Suppressor macrophage treated with lipopolysaccharide for 1 hour (primary cell): ENCODE measurements around the gene NCLN.
"Not testable (repeated sequence)": the region's sequence is repeated elsewhere in the genome, so short reads cannot be mapped to it uniquely, and the experiment has no call there.

Source experiments
- DNase-seq, 3 donors: peaks; one replicate each; pipeline ENCODE4 v3.0.0-alpha.2; 2020 to 2022

NCLN gene

DNA sequence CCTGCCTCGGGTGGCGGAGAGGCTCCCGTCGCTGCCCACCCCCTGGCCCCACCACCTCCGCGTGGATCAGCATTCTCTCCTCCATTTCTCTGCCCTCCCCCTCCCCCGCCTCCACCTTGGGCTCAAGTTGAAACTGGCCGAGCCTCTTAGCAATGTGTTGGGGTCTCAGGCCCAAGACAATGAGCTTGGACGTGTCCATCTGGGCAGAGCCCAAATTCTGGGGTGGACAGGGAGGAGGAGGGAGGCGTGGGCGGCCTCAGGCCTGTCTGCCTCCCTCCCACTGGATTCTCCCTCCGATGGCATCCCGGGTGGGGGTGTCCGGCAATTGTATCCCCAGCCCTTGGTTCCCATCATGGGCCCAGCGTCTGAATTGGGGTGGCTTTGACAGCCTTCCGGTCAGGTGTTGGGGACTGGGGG is 40.0 kb downstream of the NCLN start:
- DNase-seq, result no peak

GRCh38 chr19:3227054-3227626 is 41.4 kb downstream of the NCLN start:
- no peak for DNase-seq

GRCh38 chr19:3229346-3229743 is 43.6 kb downstream of the NCLN start:
- DNase-seq, result no peak

DNA sequence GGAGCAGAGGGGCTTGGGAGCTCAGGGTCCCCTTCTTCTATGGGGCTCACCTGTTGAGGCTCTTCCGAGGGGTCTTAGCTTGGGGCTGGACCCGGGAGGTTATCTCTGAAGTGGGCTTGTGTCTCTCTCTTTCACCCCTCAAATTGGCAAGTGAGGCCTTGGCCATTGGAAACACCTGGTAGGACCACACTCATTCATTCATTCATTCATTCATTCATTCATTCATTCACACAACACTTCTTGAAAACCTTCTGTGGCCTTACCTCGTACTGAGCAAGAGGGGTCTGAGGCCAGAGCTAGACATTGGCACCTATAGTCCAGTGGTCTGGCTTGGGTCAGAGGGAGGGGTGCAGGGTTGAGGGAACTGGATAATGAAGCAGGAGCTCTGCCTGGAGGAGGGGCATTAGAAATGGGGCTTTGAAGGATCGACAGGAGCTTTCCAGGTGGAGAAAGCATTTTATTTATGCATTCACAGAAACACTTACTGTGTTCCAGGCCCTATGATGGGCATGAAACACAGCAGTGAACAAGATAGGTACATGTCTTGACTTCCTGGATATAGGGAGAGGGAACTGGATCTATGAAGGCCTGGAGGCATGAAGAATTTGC is 44.3 kb downstream of the NCLN start:
- DNase-seq, result no peak

DNA sequence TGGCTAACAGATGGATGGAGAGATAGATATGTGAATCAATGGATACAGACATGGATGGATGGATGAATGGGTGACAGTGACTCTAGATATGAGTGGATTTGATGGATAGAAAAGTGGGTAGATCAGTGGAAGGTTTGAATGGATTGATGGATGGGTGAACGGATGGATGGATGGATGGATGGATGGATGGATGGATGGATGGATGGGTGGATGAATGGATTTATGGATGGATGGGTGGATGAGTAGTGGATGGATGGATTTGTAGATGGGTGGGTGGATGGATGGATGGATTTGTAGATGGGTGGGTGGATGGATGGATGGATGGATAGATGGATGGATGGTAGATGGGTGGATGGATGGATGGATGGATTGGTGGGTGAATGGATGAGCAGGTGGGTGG is 45.6 kb downstream of the NCLN start:
- DNase-seq, result no peak

DNA sequence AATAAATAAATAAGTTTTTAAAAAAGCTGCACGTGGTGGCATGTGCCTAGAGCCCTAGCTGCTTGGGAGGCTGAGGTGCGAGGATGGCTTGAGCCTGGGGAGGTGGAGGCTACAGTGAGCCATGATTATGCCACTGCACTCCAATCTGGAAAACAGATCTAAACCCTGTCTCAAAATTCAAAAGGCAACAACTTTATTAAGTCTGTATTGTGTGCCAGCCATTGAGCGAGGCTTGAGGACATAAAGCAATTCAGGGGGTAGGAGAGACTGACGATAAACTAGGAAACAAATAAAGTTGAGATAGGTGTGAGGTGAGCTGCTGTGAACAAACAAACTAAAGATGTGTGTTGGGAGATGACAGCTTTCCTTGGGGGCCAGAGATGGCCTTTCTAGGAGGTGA is 47.4 kb downstream of the NCLN start:
- no peak for DNase-seq

DNA sequence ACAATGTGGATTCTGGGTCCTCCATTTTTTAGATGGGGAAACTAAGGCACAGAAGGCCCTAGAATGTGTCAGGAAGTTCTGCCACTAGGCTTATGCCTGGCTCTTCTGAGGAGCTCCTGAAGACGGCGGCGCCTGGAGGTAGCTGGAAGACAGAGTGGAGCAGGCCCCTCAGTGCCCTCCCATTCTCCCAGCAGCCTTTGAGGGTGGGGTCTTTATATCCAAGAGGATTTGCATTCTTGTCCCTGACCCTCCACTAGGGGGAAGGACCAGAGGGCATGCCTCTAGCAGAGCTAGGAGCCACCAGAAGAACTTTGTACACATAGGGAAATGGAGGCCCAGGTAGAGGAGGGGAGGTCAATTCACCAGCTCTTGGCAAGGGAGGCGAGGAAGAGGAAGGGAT is 48.1 kb downstream of the NCLN start:
- no peak for DNase-seq

DNA sequence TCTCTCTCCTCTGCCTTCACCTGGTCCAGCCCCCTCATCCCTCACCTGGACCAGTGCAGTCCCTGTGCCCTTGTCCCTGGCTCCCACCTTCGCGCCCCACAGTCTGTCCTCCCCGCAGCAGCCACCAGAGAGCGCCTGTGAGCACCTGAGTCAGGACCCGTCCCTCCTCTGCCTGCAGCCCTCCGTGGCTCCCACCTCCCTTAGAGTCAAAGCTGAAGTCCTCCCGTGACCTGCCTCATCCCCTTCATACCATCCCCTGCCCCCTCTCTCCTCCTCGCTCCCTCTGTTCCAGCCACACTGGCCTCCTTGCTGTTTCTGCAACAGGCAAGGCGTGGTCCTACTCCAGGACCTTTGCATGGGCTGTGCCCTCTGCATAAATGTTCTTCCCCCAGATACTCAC is 49.1 kb downstream of the NCLN start:
- peak in 1 of 3 donors; percentile 30 for DNase-seq

DNA sequence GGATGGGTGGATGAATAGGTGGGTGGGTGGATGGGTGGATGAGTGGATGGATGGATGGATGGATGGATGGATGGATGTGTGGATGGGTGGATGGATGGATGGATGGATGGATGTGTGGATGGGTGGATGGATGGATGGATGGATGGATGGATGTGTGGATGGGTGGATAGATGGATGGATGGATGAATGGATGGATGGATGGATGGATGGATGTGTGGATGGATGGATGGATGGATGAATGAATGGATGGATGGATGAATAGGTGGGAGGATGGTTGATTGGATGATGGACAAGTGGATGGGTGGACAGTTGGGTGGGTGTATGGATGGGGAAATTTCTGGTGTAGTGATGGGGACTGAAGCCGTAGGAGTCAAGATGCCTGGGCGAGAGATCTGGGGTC is 49.9 kb downstream of the NCLN start:
- not testable (repeated sequence) for DNase-seq

DNA sequence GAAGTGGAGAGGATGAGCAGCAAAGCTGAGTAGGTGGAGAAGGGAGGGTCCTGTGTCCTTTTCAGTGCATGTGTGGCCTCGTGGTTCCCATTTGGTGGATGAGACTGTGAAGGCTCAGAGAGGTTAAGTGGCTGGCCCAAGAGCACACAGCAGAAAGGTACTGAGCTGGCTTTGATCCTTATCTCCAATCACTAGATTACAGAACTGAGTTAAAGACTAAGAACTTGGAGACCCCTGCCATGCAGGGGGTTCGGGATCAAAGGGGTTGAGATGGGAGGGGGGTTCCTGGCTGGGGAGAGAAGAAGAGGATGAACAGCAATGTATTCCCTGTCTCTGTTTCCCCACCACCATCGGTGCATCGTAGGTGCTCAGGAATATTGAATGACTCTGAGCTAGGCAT is 50.5 kb downstream of the NCLN start:
- DNase-seq, result no peak

DNA sequence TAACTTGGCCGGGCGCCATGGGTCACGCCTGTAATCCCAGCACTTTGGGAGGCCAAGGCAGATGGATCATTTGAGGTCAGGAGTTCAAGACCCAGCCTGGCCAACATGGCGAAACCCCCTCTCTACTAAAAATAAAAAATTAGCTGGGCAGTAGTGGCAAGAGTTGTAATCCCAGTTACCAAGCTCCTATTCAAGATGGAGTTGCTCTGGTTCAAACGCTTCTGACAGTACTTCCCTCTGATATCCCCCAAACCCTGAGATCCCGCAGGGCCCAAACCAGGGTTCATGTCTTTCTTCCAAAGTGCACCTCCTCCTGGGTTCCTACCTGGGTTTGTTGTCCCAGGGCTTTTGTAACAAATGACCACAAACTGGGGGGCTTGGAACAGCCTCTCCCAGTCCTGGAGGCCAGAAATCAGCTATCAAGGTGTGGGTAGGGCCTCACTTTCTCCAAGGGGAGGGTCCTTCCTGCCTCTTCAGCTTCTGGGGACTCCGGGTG is 52.4 kb downstream of the NCLN start:
- DNase-seq, result no peak

DNA sequence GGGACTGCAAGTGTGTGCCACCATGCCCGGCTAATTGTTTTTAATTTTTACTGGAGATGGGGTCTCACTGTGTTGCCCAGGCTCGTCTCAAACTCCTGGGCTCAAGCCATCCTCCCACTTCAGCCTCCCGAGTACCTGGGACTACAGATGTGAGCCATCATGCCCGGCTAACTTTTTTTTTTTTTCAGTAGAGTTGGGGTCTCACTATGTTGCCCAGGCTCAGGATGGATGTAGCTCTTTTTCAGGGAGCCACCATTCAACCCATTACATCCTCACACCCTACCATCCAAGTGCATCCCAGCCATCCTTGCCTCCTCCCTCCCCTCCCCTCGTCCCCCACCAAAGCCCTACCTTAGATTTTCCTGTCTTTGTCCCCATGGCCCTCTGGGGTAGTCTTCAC is 53.6 kb downstream of the NCLN start:
- DNase-seq, result no peak

- peak; percentile 54 to 76 (median 72) for DNase-seq
These were observed 58.3 kb downstream of the NCLN start for GRCh38 chr19:3243819-3244700.

DNA sequence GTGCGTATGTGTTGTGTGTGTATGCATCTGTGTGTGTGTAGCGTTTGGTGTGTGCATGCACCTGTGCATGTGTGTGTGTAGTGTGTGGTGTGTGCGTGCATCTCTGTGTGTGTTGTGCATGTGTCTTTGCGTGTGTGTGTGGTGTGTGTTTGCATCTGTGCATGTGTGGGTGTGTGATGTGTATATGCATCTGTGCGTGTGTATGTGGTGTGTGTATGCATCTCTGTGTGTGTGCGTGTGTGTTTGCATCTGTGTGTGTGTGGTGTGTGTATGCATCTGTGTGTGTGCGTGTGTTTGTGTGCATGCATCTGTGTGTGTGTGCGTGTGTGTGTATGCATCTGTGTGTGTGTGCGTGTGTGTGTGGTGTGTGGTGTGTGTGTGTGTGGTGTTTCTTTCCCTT is 59.3 kb downstream of the NCLN start:
- no peak for DNase-seq

DNA sequence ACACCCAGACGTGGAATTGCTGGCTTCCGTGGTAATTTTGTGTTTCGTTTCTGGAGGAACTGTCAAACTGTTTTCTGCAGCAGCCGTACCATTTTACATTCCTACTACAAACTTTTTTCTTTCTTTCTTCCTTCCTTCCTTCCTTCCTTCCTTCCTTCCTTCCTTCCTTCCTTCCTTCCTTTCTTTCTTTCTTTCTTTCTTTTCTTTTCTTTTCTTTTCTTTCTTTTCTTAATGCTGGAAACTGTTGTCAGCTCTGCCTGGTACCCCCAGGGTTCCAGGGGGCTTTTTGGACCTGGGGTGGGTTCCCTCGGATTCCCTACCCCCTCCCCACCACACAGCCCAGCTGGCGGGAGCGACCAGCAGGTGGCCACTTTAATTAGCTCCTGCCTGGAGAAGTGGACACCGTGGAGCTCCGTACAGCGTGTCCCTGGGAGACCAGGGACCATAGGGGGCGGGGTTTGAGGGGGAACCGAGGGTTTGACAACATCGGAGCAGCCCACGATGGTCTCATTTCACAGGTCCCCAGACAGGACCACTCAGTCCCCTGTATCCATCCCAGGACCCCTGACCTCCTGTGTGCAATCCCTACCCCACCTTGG is 63.1 kb downstream of the NCLN start:
- DNase-seq, result no peak

DNA sequence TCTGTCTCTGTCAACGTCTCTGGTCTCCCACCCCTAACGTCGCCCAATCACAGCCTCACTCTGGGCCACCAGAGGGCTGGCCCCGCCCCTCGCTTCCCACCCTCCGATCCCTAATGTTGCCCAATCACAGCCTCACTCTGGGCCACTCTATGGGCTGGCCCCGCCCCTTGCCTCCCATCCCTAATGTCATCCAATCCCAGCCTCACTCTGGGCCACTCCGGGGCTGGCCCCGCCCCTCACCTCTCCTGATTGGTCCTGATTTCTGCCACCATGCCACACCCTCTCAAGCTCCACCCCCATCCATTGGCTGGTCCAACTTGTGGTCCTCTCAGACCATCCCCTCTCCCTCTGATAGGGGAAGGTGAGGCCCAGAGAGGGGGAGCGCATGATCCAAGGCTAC is 63.7 kb downstream of the NCLN start:
- peak; percentile 7 to 45 (median 24) for DNase-seq

GRCh38 chr19:3250675-3251074 is 64.9 kb downstream of the NCLN start:
- DNase-seq, result peak; percentile 45 to 68 (median 61)

- no peak for DNase-seq
These were observed 65.5 kb downstream of the NCLN start for GRCh38 chr19:3251229-3251628.

- DNase-seq, result no peak
These were observed 66.9 kb downstream of the NCLN start for GRCh38 chr19:3252650-3253049.

DNA sequence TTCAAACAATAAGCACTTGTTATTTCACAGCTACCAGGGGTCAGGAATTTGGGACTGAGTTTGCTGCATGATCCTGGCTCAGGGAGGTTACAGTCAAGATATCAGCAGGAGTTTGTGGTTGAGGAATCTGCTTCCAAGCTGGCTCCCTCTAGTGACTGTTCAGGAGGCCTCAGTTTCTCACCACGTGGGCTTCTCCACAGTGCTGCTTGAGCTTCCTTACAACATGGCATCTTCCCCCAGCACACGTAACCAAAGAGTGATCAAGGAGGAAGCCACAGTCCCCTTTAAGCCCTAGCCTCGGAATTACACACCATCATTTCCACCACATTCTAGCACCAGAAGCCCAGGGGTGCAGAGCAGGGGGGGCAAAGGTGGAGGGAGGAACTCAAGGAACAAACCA is 67.5 kb downstream of the NCLN start:
- no peak for DNase-seq

GRCh38 chr19:3254520-3254919 is 68.8 kb downstream of the NCLN start:
- DNase-seq, result no peak

DNA sequence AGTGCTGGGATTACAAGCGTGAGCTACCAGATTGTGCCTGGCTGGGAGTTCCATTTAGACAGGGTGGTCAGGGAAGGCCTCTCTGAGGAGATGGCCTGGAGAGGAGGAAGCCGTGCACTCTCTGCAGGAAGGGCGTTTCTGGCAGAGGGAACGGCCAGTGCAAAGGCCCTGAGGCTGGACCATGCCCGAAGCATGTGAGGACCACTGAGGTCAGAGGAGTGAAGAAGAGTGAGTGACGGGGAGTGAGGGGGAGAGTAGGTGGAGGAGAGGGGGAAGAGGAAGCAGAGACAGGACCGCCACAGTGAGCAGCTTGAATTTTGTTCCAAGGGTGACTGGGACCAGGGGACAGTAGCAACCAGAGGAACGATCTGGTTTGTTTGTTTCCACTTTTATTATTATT is 71.3 kb downstream of the NCLN start:
- DNase-seq, result no peak
